ENCODE data around the gene SYPL2. TPM values are rescaled to one million over a fixed set of nuclear protein-coding genes. Genes with fewer than 3 reads are reported as not detected.

Gene SYPL2
- total and polyA plus RNA-seq, 7 donors, result 35.3 to 203 (median 125) TPM

- H3K36me3 ChIP-seq (ENCODE audit: insufficient read depth in 1 of 2, low read depth in 1 of 2), result no peaks in the 10 kb centered on the region
- H3K27me3 ChIP-seq (ENCODE audit: insufficient read depth in 3 of 3, low read length in 2 of 3), result peaks cover 0 to 11% (median 2%) of the 10 kb centered on the region in 3 donors
- intact Hi-C loops (cut with DNase I), result no loop called here
- no peak for TF ChIP-seq CTCF (IDR thresholded peaks at IDR 0.05)
- H3K4me3 ChIP-seq, result no peak overlapping the region
- no peaks in the 10 kb centered on the region for H3K9me3 ChIP-seq
- no peak for DNase-seq
- no peak for ATAC-seq
- no peak overlapping the region for H3K27ac ChIP-seq
- 68 to 79% (median 72%) methylated on average over 4 of the region's 4 CpGs for WGBS, 3 donors
- H3K4me1 ChIP-seq, result no peaks in the 10 kb centered on the region
These were observed 18.8 kb upstream of the SYPL2 start for GRCh38 chr1:109447524-109447923.

- WGBS, 3 donors, result 87 to 90% (median 88%) methylated on average over 1 of the region's 1 CpG
- no peak for TF ChIP-seq CTCF (IDR thresholded peaks at IDR 0.05)
- DNase-seq (no peak), ATAC-seq (no peak)
- Histone ChIP-seq H3K27me3 (ENCODE audit: insufficient read depth in 3 of 3, low read length in 2 of 3) (no peaks in the 10 kb centered on the region), H3K9me3 (no peaks in the 10 kb centered on the region), H3K36me3 (ENCODE audit: insufficient read depth in 1 of 2, low read depth in 1 of 2) (no peaks in the 10 kb centered on the region), H3K27ac (no peak overlapping the region), H3K4me1 (no peaks in the 10 kb centered on the region), H3K4me3 (no peak overlapping the region)
- intact Hi-C loops (cut with DNase I), result no loop called here
These were observed 11.7 kb upstream of the SYPL2 start for GRCh38 chr1:109454497-109455133.

- intact Hi-C loops (cut with DNase I), result no loop called here
- H3K9me3 ChIP-seq, result no peaks in the 10 kb centered on the region
- no peak for DNase-seq
- WGBS, 3 donors, result 87 to 92% (median 89%) methylated on average over 4 of the region's 4 CpGs
- no peaks in the 10 kb centered on the region for H3K27me3 ChIP-seq (ENCODE audit: insufficient read depth in 3 of 3, low read length in 2 of 3)
- no peak for ATAC-seq
- no peak overlapping the region for H3K27ac ChIP-seq
- no peak for TF ChIP-seq CTCF (IDR thresholded peaks at IDR 0.05)
- H3K36me3 ChIP-seq (ENCODE audit: insufficient read depth in 1 of 2, low read depth in 1 of 2), result no peaks in the 10 kb centered on the region
- no peak overlapping the region for H3K4me3 ChIP-seq
- H3K4me1 ChIP-seq, result no peaks in the 10 kb centered on the region
These were observed 8.5 kb upstream of the SYPL2 start for GRCh38 chr1:109457819-109458218.

- DNase-seq (peak in 1 of 2 donors; percentile 84), ATAC-seq (no peak)
- Histone ChIP-seq H3K27ac (peak overlapping the region; percentile 97), H3K4me3 (peak overlapping the region; percentile 87), H3K27me3 (ENCODE audit: insufficient read depth in 3 of 3, low read length in 2 of 3) (no peaks in the 10 kb centered on the region), H3K9me3 (no peaks in the 10 kb centered on the region), H3K4me1 (peaks cover 33% of the 10 kb centered on the region), H3K36me3 (ENCODE audit: insufficient read depth in 1 of 2, low read depth in 1 of 2) (no peaks in the 10 kb centered on the region)
- intact Hi-C loops (cut with DNase I), result loop anchor here in 1 of 2 donors (5.0 kb wide), 1 partner anchor 39 kb away; the partner anchor contains the start of gene PSMA5
- TF ChIP-seq CTCF (IDR thresholded peaks at IDR 0.05), result no peak
- 2 to 4% (median 2%) methylated on average over 23 to 24 of the region's 24 CpGs for WGBS, 3 donors
These were observed 258 bp upstream of the SYPL2 start for GRCh38 chr1:109466125-109466451.

- peak overlapping the region; percentile 87 for H3K4me3 ChIP-seq
- H3K27me3 ChIP-seq (ENCODE audit: insufficient read depth in 3 of 3, low read length in 2 of 3), result no peaks in the 10 kb centered on the region
- H3K4me1 ChIP-seq, result peaks cover 37% of the 10 kb centered on the region
- H3K36me3 ChIP-seq (ENCODE audit: insufficient read depth in 1 of 2, low read depth in 1 of 2), result no peaks in the 10 kb centered on the region
- ATAC-seq (peak; percentile 81 to 86 (median 82)), DNase-seq (no peak)
- intact Hi-C loops (cut with DNase I), result loop anchor here in 1 of 2 donors (5.0 kb wide), 1 partner anchor 40 kb away; the partner anchor contains the start of gene PSMA5
- H3K27ac ChIP-seq, result peak overlapping the region; percentile 97
- H3K9me3 ChIP-seq, result no peaks in the 10 kb centered on the region
- 3 to 12% (median 5%) methylated on average over 21 to 23 of the region's 23 CpGs for WGBS, 3 donors
- no peak for TF ChIP-seq CTCF (IDR thresholded peaks at IDR 0.05)
These were observed 993 bp downstream of the SYPL2 start for GRCh38 chr1:109467301-109467777.

Measured in psoas muscle (tissue), 8 donors.